Measurements from ENCODE around the gene FKBP15. TPM values are rescaled to one million over a fixed set of nuclear protein-coding genes. Genes with fewer than 3 reads are reported as not detected.
"Not testable (repeated sequence)": the region's sequence is repeated elsewhere in the genome, so short reads cannot be mapped to it uniquely, and the experiment has no call there.

The FKBP15 gene, protein sequence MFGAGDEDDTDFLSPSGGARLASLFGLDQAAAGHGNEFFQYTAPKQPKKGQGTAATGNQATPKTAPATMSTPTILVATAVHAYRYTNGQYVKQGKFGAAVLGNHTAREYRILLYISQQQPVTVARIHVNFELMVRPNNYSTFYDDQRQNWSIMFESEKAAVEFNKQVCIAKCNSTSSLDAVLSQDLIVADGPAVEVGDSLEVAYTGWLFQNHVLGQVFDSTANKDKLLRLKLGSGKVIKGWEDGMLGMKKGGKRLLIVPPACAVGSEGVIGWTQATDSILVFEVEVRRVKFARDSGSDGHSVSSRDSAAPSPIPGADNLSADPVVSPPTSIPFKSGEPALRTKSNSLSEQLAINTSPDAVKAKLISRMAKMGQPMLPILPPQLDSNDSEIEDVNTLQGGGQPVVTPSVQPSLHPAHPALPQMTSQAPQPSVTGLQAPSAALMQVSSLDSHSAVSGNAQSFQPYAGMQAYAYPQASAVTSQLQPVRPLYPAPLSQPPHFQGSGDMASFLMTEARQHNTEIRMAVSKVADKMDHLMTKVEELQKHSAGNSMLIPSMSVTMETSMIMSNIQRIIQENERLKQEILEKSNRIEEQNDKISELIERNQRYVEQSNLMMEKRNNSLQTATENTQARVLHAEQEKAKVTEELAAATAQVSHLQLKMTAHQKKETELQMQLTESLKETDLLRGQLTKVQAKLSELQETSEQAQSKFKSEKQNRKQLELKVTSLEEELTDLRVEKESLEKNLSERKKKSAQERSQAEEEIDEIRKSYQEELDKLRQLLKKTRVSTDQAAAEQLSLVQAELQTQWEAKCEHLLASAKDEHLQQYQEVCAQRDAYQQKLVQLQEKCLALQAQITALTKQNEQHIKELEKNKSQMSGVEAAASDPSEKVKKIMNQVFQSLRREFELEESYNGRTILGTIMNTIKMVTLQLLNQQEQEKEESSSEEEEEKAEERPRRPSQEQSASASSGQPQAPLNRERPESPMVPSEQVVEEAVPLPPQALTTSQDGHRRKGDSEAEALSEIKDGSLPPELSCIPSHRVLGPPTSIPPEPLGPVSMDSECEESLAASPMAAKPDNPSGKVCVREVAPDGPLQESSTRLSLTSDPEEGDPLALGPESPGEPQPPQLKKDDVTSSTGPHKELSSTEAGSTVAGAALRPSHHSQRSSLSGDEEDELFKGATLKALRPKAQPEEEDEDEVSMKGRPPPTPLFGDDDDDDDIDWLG
- 15.7 and 16.8 TPM in 2 replicates for total RNA-seq (2014; rRNA removed; shearing (Covaris generic))
- 19.5 and 27.5 TPM in 2 replicates for polyA plus RNA-seq (2014; cell fraction: nucleus; rRNA removed)

DNA sequence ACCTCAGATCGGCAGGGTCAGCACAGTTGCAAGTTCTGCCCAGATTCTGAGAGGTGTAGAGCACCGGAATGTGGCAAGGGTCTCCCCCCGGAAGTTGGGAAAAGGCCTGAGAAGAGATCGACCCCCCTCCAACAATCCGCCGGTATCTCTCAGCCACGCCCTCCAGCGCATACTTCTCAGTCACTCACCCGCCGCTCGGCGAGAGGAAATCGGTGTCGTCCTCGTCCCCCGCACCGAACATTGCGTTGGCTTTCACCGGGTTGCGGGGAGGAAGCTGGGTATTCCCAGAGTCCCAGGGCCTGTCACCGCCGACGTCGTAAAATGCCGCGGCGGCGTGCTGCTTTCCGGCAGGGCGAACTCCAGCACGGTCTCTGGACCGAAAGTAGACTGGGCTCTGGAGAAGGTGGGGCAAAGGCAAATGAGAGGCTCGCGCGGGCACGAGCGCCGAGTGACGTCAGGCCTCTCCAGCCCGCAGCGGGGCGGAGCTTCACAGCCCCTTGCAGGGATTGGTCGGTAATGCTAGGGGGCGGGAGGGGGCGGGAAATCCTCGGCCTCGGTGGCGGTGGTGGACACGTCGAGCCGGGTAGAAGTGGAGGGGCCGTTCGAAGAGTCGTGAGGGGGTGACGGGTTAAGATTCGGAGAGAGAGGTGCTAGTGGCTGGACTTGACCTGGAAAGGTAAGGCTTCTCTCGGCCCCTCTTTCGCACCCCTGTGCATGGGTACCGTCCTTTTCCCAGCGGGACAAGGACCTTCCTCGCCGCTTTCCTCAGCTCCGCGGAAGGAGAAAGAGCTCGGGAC is at the start of gene FKBP15, which contains the start of gene SLC31A1:
Gene FKBP15, minus strand, starts transcription at position 275 of the 797 bp plus-strand sequence. Its CDS starts 34 bp downstream, at position 241.
Gene SLC31A1, plus strand, starts transcription at position 542 of the 797 bp plus-strand sequence. CDS start 34,605 bp downstream, outside the sequence.
- peak; percentile 98 for DNase-seq (ENCODE audit: extremely low read depth, low read depth)

DNA sequence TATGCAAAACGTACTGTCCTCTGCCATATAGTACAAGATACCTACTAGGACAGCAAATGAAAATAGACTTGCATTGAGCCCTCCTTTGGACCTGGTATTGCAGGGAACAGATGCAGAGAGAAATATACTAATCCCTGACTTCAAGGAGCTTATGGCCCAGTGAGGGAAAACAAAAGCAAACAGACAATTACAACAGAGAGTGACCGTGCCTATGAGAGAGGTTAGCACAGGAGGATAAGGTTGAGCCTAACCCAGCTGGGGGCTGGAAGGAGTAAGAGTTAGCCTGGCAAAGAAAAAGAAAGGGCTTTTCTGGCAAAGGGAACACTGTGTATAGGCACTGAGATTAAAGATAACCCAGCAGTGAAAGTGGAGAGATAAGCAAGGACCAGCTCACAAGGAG is 48.8 kb upstream of the FKBP15 start:
- DNase-seq (ENCODE audit: extremely low read depth, low read depth), result no peak

DNA sequence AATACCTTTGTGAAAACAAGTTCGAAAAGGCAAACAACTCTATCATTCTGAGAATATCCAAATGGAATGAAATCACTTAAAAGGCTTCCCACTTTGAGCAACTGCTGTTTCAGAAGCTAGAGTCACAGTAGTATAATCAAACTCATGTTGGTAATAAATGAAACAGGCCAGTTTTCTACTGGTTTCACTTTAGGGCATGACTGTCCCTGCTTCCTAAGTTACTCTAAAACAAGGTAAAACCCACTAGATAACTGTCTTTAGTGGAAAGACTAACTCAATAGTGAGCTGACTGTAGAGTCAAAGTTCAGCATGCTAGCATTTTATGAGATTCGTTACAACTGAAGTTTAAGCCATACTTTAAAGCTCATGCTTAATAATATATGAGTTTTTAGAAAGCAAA is 48.3 kb upstream of the FKBP15 start:
- DNase-seq (ENCODE audit: extremely low read depth, low read depth), result no peak

DNA sequence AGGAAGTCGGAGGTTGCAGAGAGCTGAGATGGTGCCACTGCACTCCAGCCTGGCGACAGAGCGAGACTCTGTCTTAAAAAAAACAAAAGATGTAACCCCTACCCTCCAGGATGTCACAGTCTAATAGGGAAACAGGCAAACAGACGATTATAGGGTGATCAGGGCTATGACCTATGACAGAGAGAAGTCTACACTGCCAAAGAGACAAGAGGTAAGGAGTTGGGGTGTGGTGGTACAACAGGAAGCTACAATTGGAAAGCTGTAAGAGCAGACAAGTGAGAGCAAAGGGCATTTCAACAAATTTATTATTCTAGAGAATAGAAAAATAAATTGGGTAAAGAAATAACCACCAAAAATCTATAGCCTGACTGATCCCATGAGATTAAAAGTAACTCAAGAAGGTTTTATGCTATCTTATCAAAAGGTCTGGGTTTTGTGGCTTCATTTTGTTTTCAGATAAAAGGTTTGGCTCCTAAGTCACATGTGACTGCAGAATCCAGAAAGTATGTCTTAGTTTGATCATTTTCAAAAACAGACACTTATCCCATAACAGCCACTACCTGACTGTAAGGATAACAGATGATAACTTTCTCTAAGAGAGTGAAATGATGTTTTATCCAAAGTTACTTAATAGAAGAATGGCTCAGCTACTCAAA is 47.0 kb upstream of the FKBP15 start:
- no peak for DNase-seq (ENCODE audit: extremely low read depth, low read depth)

DNA sequence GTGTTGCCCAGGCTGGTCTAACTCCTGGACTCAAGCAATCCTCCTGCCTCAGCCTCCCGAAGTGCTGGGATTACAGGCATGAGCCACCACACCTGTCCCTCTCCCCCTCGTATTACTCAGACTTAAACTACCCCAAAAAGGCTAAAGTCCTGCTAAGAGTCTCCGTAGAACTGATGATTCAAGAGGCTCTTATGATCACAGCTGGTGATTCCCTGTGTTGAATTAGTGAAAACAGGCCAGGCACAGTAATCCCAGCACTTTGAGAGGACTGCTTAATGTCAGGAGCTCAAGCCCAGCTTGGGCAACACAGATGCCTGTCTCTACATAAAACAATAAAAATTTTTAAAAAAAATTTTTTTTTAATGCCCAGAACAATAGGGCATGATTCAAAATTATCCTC is 45.1 kb upstream of the FKBP15 start:
- DNase-seq (ENCODE audit: extremely low read depth, low read depth), result no peak

DNA sequence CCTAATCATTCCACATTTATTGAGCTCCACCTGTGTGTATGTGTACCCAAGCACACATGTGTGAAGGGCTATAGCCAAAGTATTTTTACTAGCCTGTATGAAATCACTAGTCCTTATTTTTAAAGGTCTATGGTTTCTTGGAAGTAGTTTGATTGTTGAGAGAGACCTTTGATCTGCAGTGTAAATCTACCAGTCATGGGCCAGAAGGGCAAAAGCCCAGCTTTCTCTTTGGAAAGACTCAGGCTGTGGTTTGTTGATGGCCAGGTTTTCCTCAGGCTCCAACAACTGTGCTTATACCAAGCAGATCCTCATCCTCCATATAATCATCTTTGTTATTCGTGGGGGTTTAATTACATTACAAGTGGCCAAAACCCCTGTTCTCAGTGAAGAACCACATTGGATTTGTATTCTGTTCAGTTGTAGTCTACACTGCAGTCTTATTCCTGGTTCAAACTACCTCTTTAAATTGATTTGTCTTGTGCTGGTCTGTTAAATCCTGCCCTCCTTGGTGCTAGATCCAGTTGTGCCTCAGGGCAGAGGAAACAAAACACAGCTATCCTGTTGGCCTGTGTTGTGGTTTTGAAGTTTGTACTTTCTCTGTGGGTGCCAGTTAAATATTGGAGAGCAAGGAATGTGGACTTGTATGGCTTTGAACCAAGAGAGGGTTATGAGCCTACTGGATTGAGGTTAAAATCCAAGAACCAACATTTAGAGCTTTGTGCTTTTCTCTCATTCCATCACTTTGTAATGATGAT is 41.0 kb upstream of the FKBP15 start:
- DNase-seq (ENCODE audit: extremely low read depth, low read depth), result no peak

DNA sequence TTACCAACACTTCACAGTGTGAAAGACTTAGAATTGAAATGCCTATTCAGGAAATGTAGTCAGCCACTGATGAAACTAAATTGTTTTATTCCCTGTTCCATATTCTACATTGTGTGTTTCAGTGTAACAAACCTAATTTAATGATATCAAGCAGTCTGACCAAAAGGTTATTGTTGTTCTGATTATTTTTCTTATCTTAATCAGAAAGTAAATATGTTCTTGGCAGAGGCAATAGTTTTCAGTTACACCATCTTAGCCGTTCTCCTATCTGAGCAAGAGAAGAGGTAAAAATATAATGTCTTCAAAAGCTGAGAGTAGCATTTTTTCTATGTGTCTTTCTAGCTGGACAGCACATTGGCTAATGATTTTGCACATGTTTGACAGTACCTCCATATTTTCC is 37.2 kb upstream of the FKBP15 start:
- no peak for DNase-seq (ENCODE audit: extremely low read depth, low read depth)

DNA sequence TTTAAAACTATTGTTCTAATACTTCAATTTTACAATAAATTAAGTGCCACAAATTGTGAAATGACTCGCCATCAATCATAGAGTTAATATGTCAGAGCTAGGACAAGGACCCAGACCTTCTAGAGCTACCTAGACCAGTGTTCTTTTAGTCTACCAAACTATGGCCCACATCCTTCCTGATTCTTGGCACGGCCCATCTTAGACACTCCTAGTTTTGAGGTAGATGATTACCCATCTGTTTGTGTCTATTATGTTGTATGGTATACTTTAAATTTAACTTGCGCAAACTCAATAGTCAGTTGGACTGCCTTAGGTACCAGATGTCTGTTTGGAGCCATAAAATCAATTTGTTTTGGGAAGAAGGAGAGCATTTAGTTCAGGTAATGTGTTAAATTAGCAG is 36.8 kb upstream of the FKBP15 start:
- DNase-seq (ENCODE audit: extremely low read depth, low read depth), result no peak

DNA sequence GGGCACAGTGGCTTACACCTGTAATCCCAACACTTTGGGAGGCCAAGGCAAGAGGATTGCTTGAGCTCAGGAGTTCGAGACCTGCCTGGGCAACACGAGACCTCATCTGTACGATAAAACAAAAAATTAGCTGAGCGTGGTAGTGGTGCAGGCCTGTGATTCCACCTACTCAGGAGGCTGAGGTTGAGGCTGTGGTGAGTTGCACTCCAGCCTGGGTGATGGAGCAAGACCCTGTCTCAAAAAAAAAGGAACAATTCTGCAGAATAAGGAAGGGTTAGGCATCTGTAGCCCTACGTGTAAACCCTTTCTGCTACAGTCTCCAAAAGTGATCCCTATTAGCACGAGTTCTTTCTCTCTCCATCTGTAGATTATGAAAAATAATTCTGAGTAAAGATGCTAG is 34.4 kb upstream of the FKBP15 start:
- DNase-seq (ENCODE audit: extremely low read depth, low read depth), result no peak

DNA sequence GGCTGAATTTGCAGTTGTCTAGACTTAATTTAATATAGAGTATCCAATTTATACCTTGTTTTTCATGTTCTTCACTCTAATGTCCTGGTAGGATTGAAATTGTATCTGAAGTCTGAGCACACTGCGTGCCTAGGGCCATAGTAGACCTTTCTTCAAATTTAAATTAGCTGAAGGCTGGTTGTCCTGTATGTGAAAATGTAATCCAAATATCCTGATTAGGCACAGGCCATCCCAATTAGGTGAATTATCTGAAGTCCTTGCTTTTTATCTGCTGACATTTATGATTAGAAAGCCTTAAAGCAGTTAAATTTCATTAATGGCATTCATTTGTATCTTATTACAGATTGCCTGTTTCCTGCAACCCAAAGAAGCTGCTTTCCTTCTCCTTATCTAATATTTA is 33.9 kb upstream of the FKBP15 start:
- DNase-seq (ENCODE audit: extremely low read depth, low read depth), result no peak

DNA sequence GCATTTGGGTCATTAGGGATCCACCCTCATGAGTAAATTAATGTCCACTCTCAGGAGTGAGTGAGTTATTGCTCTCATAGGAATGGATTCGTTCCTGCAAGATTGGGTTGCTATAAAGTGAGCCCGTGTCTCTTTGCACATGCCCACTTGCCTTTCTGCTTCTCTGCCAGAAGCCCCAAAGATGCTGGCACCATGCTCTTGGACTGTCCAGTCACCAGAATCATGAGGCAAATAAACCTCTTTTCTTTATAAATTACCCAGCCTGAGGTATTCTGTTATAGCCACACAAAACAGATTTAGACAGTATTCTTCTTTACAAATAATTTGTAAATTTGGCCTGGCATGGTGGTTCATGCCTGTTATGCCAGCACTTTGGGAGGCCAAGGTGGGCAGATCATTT is 29.7 kb upstream of the FKBP15 start:
- DNase-seq (ENCODE audit: extremely low read depth, low read depth), result no peak

DNA sequence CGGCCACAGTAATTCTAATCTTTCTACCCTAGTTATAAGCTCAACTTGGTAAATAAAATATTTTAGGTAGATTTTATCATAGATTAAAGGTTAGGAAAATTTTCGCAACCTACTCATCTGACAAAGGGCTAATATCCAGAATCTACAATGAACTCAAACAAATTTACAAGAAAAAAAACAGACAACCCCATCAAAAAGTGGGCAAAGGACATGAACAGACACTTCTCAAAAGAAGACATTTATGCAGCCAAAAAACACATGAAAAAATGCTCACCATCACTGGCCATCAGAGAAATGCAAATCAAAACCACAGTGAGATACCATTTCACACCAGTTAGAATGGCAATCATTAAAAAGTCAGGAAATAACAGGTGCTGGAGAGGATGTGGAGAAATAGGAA is 28.6 kb upstream of the FKBP15 start:
- DNase-seq (ENCODE audit: extremely low read depth, low read depth), result not testable (repeated sequence)

DNA sequence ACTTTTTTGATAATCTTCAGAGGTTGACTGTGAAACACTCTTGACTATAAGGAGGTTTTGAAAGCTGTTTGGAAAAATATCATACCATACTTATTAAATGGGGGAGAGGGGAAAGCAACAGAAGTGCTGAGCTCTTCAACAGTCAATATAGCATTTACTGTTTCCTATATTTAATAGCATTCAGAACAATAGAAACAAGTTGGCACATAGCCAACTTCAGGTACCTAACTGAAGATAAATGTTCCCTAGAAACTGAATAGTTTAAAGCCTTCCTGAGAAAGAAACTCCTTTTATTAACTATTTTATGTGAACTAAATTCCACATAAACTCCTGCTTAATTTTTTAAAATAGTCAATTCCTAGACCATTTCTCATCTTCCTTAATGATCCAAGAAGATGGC is 26.6 kb upstream of the FKBP15 start:
- DNase-seq (ENCODE audit: extremely low read depth, low read depth), result no peak

DNA sequence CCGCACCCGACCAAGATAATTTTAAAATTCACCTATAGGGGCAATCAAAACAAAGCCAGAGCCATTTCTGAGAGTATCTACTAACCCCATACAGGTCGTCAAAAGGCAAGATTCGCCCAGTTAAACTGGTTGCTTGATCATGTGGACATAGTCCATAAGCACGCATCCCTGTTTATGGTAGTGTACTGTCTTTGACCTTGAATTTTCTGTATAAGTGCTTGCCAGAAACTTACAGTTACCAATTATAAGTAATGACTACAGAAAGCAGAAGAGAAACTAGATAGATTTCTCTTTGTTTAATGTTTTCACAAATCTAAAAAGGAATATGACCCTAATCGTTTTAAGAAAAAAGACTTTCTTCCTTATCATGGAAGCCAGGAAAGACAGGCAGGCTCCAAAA is 25.9 kb upstream of the FKBP15 start:
- no peak for DNase-seq (ENCODE audit: extremely low read depth, low read depth)

DNA sequence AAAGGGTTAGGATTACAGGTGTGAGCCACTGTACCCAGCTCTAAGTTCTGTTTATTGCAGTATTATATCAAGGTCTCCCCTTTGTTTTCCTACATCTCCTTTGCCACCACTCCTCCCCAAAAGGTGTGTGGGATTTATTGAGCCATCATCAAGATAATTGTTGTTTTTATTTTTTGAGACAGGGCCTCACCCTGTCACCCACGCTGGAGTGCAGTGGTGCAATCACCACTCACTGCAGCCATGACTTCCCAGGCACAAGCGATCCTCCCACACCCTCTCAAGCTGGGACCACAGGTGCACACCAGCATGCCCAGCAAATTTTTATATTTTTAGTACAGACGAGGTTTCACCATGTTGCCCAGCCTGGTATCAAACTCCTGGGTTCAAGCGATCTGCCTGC is 24.8 kb upstream of the FKBP15 start:
- no peak for DNase-seq (ENCODE audit: extremely low read depth, low read depth)

DNA sequence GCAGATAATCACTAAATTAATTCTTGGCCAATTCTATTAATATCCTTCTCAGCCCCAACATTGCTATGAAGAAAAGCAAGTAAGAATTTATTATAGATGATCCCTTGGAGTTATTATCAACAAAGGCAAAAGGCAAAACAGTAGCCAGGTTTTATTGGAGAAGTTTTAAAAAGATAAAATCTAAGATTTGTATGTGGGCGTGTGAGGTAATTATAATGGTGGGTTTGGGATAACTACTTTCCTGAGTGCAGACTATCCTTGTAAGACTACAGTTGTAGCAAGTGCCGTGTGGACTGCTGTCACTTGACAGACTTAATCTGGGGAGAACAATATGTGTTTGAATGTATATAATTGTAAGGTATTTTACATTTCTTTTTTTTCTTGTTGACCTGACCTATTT is 23.5 kb upstream of the FKBP15 start:
- no peak for DNase-seq (ENCODE audit: extremely low read depth, low read depth)

DNA sequence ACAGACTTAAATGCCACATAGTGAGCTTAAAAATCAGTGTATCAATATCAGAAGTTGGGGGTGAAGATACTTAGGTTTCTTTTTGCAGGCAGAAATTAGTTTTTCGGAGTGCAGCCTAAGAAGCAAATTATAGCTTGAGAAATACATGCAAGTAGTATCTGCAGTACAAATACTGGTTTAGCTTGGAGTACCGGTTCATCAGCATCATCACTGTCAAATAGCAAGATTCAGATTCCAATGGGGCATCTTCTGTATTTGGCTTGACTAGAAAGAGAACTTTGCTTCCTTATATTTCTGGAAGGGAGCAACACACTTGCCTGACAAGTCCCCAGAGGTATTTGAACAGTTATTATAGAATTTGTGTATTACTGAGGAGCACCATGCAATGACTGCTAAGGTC is 20.1 kb upstream of the FKBP15 start:
- no peak for DNase-seq (ENCODE audit: extremely low read depth, low read depth)

DNA sequence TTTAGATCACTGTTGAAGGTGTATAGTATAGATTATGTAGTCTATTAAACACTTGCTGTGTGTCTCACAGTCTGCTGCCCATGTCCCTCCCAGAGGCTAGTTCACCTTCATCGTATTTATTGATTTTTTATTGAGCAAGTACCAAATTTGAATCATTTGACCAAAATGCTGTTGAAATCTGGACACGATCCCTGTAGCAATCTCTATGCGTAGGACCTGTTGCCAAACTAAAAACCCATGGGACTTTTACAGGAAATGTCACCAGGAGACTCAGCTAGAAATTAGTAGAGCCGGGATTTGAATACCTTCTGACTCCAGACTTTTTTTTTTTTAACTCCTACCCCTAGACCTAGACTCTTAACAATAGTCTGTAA is 17.8 kb upstream of the FKBP15 start:
- no peak for DNase-seq (ENCODE audit: extremely low read depth, low read depth)
